GM10248 (cell line): ENCODE data around the gene GABRG3.

Source experiments
- CTCF ChIA-PET: fragments of 300-600 bp; sonication (Branson Sonifier 250); formaldehyde crosslinking; extraction: SDS; loops from one replicate; lab custom pipeline; 2021; ENCODE audit warnings: antibody characterized with exemption; lab: Yijun Ruan, JAX
- POLR2A ChIA-PET: fragments of 350-650 bp; sonication (Branson Sonifier 250); formaldehyde crosslinking; extraction: SDS; loops from one replicate; lab custom pipeline; 2020; ENCODE audit warnings: antibody characterized with exemption; lab: Yijun Ruan, JAX
- DNase-seq: peaks from one replicate; pipeline ENCODE4 v3.0.0; 2012; ENCODE audit errors: extremely low spot score
- TF ChIP-seq, protein P1 (sequence below): IDR thresholded peaks from 2 replicates; pipeline ENCODE4 v1.5.1; 2012; ENCODE audit warnings: mild to moderate bottlenecking, low read depth; ENCODE audit errors: extremely low read depth, missing control alignments, control extremely low read depth

GABRG3 gene

DNA sequence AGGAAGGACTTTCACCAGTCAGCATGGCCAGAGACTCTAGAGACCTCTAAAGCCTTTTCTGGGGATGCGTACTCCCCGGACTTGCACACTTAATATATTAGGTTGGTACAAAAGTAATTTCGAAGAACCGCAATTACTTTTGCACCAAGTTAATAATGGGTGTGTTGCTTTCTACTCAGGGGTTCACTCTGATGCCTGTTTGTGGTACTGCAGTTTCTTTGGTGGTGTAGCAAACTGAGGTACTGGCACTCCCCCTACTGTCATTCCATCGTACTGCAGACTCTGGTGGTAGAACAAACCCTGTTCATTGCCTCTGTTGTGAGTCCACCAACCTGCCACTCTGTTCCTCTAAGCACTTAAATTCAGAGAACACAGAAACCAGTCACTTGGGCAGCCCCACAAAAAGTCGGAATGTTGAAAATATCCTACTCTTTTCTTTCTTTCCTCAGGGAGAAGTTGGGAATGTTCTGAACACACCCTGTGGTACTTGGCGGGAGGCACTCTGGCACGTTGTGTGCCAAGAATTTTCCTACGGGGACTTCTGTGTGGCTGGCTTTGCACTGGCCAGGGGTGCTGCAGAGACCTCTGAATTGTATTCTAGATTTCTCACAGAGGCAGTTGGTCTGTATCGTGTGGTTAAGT lies 46.3 kb downstream of the GABRG3 start:
- POLR2A ChIA-PET = no interaction called here
- TF ChIP-seq, protein P1, sequence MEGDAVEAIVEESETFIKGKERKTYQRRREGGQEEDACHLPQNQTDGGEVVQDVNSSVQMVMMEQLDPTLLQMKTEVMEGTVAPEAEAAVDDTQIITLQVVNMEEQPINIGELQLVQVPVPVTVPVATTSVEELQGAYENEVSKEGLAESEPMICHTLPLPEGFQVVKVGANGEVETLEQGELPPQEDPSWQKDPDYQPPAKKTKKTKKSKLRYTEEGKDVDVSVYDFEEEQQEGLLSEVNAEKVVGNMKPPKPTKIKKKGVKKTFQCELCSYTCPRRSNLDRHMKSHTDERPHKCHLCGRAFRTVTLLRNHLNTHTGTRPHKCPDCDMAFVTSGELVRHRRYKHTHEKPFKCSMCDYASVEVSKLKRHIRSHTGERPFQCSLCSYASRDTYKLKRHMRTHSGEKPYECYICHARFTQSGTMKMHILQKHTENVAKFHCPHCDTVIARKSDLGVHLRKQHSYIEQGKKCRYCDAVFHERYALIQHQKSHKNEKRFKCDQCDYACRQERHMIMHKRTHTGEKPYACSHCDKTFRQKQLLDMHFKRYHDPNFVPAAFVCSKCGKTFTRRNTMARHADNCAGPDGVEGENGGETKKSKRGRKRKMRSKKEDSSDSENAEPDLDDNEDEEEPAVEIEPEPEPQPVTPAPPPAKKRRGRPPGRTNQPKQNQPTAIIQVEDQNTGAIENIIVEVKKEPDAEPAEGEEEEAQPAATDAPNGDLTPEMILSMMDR = peak; percentile 49
- CTCF ChIA-PET = interaction anchor here (0.9 to 1.2 kb wide), 2 partner anchors 10 to 139 kb away, joined by 3 read pairs; no protein-coding TSS in a partner anchor
- no peak for DNase-seq

DNA sequence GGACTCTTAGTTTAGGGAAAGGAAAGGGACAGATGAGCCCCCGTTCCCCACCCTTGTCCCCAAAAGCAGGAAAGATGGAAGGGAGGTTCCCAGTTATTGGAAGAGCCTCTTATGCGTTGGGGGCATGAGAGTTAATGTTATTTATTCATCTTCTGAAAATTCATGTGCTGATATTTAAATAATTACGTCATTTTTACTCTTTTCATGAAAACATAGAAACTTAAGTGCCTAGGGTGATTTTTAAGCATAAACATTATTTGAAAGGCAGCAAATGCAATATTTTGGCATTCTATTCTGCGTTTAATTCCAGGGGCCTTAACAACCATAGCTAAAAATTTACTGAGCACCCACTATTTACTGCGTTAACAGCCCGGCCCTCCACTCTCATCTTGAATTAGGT lies 48.7 kb downstream of the GABRG3 start:
- CTCF ChIA-PET = no interaction called here

GRCh38 chr15:27025481-27025966 lies 54.5 kb downstream of the GABRG3 start:
- TF ChIP-seq, protein P1 = no peak
- POLR2A ChIA-PET = no interaction called here
- CTCF ChIA-PET = no interaction called here
- DNase-seq = no peak

More for the DNA sequence above, 48.7 kb downstream of the GABRG3 start:
- TF ChIP-seq, protein P1 = no peak
- POLR2A ChIA-PET = no interaction called here
- no peak for DNase-seq

- TF ChIP-seq, protein P1 = no peak
- CTCF ChIA-PET = interaction anchor here (1.5 kb wide), 1 partner anchor 9 kb away, joined by 3 read pairs; no protein-coding TSS in a partner anchor
- POLR2A ChIA-PET = no interaction called here
- DNase-seq = no peak
Measured at GRCh38 chr15:27027229-27027628, 56.2 kb downstream of the GABRG3 start.

- ChIA-PET CTCF (no interaction called here), POLR2A (no interaction called here)
- DNase-seq = no peak
- TF ChIP-seq, protein P1 = no peak
Measured at GRCh38 chr15:27028858-27029477, 58.0 kb downstream of the GABRG3 start.

DNA sequence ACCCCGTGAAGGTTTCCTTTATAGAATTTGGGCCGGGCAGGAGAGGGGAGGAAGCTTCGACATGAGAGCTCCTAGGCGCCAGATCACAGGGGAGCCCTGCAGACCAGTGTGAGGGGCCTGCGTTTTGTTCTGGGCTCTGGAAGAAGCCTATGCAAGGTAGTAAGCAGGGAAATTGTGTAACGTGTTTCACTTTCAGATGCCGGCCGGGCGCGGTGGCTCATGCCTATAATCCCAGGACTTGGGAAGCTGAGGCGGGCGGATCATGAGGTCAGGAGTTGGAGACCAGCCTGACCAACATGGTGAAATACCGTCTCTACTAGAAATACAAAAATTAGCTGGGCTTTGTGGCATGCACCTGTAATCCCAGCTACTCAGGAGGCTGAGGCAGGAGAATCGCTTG lies 65.2 kb downstream of the GABRG3 start:
- DNase-seq = no peak
- POLR2A ChIA-PET = no interaction called here
- TF ChIP-seq, protein P1 = no peak
- CTCF ChIA-PET = interaction anchor here (1.6 kb wide), 1 partner anchor 13 kb away, joined by 6 read pairs; no protein-coding TSS in a partner anchor
